GM21529 (cell line): ENCODE results near the gene ZNF574.

ENCODE experiments used
- ATAC-seq: cut with Tn5 transposase; IDR thresholded peaks from one replicate; pipeline ENCODE4 v1.9.1; 2021; ENCODE audit not compliant: unreplicated experiment

ZNF574 gene

DNA sequence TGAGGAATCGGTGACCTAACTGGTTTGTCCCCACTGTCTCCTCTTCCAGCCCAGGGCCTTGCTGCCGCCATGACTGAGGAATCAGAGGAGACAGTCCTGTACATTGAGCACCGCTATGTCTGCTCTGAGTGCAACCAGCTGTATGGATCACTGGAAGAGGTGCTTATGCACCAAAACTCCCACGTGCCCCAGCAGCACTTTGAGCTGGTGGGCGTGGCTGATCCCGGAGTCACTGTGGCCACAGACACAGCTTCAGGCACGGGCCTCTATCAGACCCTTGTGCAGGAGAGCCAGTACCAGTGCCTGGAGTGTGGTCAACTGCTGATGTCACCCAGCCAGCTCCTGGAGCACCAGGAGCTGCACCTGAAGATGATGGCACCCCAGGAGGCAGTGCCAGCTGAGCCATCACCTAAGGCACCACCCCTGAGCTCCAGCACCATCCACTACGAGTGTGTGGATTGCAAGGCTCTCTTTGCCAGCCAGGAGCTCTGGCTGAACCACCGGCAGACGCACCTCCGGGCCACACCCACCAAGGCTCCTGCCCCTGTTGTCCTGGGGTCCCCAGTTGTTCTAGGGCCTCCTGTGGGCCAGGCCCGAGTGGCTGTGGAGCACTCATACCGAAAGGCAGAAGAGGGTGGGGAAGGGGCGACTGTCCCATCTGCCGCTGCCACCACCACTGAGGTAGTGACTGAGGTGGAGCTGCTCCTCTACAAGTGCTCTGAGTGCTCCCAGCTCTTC, 2.7 kb downstream of the ZNF574 start:
- ATAC-seq: no peak

DNA sequence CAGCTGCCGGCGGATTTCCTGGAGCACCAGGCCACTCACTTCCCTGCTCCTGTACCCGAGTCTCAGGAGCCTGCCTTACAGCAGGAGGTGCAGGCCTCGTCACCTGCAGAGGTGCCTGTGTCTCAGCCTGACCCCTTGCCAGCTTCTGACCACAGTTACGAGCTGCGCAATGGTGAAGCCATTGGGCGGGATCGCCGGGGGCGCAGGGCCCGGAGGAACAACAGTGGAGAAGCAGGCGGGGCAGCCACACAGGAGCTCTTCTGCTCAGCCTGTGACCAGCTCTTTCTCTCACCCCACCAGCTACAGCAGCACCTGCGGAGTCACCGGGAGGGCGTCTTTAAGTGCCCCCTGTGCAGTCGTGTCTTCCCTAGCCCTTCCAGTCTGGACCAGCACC, 3.3 kb downstream of the ZNF574 start:
- ATAC-seq: no peak

DNA sequence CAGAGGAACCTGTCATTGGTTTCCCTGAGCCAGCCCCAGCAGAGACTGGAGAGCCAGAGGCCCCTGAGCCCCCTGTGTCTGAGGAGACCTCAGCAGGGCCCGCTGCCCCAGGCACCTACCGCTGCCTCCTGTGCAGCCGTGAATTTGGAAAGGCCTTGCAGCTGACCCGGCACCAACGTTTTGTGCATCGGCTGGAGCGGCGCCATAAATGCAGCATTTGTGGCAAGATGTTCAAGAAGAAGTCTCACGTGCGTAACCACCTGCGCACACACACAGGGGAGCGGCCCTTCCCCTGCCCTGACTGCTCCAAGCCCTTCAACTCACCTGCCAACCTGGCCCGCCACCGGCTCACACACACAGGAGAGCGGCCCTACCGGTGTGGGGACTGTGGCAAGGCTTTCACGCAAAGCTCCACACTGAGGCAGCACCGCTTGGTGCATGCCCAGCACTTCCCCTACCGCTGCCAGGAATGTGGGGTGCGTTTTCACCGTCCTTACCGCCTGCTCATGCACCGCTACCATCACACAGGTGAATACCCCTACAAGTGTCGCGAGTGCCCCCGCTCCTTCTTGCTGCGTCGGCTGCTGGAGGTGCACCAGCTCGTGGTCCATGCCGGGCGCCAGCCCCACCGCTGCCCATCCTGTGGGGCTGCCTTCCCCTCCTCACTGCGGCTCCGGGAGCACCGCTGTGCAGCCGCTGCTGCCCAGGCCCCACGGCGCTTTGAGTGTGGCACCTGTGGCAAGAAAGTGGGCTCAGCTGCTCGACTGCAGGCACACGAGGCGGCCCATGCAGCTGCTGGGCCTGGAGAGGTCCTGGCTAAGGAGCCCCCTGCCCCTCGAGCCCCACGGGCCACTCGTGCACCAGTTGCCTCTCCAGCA, 4.2 kb downstream of the ZNF574 start:
- ATAC-seq: no peak

DNA sequence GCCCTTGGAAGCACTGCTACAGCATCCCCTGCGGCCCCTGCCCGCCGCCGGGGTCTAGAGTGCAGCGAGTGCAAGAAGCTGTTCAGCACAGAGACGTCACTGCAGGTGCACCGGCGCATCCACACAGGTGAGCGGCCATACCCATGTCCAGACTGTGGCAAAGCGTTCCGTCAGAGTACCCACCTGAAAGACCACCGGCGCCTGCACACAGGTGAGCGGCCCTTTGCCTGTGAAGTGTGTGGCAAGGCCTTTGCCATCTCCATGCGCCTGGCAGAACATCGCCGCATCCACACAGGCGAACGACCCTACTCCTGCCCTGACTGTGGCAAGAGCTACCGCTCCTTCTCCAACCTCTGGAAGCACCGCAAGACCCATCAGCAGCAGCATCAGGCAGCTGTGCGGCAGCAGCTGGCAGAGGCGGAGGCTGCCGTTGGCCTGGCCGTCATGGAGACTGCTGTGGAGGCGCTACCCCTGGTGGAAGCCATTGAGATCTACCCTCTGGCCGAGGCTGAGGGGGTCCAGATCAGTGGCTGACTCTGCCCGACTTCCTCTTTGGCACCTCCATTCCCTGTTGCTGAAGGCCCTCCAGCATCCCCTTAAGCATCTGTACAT, 4.9 kb downstream of the ZNF574 start:
- ATAC-seq: no peak

DNA sequence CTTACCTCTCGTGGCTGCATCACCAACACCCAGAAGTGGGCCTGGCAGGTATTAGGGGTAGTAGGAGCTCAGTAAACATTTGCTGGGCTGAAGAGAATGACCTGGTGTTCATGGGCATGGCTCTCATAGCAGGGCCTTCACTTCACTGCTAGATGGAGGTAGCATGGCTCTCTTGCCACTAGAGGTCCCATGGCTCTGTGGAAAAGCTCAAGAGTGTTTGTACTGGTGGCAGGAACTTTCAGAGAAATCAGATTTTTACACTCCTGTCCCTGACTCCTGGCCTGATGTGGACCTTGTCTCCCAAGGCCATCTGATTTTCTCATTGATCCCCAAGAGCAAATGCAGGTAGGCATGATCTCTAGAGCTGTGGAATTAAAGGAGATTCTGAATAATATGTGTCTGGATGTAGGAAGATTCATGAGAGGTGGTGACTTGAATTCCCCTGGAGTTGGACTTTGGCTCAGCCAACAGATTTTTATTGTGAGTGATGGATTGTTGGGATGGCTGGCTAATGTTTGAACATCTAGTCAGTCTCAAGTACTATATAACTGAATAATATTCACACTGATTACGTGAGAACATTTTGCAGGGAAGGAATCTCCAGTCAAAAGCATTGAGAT, 5.7 kb downstream of the ZNF574 start:
- ATAC-seq: no peak

DNA sequence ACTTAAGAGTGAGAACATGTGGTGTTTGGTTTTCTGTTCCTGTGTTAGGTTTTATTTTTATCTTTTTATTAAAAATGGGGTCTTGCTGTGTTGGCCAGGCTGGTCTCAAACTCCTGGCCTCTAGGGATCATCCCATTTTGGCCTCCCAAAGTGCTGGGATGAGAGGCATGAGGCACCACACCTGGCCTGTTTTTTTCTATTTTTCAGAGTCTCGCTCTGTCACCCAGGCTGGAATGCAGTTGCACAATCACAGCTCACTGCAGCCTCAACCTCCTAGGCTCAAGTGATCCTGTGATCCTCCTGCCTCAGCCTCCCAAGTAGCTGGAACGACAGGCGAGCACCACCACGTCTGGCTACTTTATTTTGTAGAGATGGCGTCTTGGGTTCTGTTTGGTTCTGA, 7.6 kb downstream of the ZNF574 start:
- no peak for ATAC-seq

DNA sequence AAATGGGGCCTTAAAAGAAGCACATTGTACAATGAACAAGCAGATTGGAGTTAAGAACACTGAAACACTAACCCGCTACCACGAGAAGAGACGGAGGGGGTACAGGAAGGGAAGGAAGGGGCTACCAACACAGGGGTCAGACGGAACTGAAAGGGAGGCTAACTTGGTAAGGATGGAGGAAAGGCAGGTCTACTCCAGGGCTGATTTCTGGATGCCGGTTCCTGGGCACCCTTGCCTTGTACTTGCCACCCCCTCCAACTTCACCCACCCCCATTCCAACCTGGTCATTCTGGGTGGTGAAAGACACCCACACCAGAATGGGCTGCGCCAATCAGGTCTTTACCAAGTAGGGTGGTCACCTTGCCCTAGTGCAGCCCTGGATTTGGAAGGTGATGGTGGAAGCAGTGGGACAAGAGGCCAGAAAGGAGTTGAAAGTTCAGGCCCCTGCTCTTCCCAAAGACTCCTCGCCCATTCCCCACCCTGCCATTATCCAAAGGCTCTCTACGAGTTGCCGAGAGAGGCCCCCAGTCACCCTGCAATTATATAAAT, 10.3 kb downstream of the ZNF574 start:
- ATAC-seq: no peak

DNA sequence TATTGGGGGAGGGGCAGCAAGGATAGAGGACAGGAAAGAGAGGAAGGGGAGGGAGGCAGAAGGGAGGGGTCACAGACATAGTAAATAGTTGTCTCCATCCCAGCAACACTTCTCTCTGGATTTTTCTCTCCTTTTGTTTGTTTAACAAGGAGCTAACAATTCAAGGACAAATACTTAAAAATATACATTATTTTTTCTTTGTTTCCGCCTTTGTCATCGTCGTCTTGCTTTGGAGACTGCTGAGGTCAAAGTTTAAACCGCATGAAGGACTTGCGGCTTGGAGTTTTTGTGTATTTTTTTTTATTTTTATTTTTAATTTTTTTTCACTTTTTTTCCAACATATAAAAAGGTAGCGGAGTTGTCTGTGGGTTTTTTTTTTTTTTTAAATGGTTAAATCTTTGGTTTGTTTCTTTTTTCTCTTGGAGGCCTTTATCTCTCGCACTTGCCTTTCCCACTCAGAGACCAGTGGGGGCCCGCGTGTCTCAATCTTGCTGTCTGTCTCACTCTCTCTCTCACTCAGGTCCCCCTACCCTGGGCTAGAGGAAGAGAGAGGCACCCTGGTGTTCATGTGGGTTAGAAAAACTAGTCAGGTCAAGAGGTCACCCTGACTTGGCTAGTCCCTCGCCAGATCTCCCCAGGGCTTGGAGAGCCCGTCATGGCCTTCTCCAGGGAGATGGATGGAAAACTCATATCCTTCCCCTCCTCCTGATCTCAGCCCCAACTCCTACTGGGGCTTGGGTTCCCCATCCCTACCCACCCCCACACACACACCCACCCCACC, 11.0 kb downstream of the ZNF574 start:
- no peak for ATAC-seq

DNA sequence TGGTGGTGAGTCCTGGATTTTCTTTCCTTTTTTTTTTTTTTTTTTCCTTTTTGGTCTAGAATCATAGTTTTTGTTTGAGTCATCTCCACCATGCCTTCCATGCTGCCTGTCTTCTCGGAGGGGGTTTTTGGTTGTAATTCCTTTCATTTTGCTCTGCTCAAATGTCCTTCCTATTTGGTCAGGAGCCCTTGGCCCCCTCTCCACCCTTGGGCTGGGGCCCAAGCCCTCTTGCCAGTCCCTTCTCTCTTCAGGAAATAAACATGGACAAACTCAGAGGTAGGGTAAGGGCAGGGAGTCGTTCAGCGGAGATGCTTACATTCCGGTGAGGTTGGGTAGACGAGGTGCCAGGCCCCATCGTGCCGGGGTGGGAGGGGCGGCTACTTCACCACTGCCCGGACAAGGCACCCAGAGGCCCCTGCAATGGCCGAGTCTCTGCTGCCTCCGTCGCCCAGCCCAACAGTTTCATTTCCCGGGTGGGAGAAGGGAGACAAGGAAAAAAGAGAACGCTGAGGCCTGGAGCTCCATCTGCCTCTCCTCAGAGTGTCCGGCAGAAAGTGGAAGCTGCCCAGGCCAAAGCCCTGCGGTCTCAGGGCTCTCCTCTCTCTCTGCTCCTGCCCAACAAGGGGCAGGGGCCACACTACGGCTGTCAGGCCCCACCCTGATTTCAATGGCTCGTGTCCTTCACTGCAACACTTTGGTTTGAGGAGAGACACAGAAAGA, 12.7 kb downstream of the ZNF574 start:
- ATAC-seq: no peak

DNA sequence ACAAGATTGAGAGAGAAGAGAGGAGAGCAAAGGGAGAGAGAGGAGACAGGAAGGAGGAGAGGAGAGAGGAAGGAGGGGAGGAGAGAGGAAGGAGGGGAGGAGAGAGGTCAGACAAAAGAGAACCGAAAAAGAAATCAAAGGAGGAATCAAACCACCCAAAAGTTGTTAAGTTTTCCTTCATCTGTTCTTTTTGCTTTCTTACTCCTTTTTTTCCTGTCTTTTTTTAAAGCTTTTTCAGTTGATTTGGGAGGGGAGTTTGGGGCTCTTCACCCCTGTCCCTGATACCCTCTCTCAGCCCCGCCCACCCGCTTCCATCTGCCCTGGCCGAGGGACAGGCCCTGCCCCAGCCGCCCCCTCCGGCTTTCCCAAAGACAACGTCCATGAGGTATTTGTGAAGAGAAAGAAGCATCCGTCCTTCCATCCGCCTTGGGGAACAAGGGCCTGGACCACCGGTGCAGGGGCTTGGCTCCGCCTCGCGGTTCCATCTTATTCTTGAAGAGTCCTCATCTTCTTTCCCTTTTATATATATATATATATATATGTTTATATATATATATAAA, 13.3 kb downstream of the ZNF574 start:
- no peak for ATAC-seq

DNA sequence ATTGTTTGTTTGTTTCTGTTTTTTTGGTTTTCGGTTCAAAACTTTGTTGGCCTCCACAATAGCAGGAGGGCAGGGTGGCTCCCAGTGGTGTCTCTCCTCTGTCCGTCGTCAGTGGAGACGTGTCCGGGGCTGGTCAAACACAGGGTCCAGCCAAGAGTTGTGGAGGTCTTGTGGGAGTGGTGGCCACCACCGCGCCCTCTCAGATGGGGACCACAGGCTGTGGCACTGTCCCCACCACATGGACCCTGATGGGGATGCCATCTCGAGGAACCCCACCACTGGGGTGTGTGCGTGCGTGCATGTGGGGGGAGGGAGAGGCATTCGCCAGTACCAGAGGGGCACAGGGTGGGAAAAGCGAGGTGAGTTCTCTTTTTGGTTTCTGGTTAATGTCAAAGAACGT, 13.8 kb downstream of the ZNF574 start:
- ATAC-seq: no peak

DNA sequence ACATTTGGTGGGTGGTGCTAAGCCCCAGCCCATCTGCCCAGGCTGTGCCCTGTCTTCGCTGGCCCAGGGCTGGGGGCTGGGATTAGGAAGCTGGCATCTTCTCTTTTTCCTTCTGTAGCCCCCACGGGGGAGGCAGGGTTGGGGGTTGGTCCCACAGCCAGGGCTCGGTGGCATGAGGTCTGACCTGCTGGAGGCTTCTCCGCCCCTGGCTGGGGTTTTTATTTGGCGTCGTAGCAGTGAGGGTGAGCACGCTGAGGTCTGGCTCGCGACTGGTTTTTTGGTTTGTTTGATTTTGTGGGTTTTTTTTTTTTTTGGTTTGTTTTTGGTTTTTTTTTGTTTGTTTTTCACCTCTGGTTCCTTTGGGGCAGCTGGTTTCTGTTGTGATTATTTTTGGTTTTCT, 14.7 kb downstream of the ZNF574 start:
- ATAC-seq: no peak

DNA sequence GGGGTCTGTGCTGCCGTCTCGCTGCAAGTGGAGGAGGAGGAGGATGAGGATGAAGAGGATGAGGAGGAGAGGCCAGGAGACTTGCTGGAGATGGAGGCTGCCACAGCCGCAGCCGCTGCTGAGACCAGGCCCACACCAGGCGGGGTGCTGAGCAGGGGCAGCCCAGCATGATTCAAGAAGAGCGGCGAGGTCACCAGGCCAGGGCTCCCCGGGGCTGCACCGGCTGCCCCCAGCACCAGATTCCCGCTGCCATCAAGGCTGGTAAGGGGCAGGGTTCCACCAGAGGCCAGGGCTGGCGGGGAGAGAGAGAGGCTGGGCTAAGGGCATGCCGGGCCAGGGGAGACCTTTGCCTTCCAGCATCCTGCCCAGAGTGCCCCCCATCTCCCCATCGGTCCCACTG, 15.3 kb downstream of the ZNF574 start:
- no peak for ATAC-seq

DNA sequence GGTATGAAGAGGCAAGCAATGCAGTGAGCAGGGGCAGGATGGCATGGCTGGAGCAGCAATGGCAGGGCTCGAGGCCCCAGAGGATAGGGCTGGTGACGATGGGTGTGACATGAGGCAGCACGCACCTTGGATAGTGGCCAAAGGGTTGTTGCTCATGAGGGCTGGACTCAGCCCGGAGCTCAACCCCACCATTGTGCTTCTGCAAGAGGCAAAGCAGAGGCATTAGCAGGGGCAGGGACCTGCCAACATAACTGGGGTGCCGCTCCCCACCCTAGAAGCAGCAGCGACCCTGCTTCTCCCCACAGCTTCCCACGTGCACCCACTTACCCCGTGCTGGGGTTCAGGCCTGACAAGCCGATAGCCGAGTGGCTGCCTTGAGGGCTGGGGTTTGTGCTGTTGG, 15.8 kb downstream of the ZNF574 start:
- ATAC-seq: no peak

DNA sequence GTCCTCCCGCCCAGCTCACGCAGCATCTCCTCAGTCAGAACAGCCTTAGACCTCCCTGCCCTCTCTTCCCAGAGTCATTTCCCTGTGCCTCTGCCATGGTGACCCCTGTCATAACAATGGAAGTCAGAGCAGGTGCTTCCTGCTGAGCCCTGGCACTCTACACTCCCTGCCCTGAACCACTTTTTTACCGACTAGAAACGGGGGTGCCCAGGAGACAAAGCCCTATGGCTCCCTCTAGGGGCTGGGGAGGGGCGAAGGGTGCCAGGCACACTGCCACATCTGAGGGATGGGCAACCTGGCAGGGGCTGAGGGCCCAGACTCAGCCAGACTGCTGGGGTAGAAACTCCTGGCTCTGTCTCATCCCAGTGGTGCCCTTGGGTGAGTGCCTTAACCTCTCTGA, 16.4 kb downstream of the ZNF574 start:
- no peak for ATAC-seq

DNA sequence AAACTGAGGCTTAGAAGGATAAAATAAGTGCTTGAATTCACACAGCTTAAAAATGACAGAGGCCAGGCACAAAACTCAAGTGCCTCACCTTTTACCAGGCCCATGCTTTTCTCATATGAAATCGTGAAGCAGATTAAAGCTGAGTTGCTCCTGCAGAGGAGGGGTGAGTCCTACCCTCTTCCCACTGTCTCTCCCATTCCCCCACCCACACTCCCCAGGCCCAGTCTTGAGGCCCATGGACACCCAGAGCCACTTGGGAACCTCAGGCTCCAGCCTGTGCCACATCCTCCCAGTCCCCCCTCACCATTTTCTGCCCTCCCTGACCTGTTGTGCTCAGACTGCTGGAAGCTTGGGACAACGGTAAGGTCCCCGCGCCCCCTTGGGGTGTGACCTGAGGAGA, 17.5 kb downstream of the ZNF574 start:
- no peak for ATAC-seq

DNA sequence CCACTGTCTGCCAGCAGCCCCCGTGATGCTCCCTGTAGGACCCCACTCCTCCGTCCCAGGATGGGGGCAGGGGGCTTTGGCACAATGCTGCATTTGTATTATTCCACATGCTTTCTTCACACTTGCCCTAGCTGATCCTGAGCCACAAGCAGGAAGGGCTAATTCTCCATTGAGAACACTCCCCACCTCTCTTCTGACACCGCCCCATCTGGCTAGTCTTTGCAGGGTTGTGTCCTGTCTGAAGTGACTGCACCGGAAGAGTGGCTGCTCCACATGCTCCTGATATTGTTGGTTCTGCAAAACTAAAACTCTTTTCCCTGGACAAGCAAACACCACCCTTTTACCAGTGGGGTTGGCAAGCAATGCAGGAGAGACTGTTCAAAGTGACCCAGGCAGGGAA, 18.0 kb downstream of the ZNF574 start:
- ATAC-seq: no peak

DNA sequence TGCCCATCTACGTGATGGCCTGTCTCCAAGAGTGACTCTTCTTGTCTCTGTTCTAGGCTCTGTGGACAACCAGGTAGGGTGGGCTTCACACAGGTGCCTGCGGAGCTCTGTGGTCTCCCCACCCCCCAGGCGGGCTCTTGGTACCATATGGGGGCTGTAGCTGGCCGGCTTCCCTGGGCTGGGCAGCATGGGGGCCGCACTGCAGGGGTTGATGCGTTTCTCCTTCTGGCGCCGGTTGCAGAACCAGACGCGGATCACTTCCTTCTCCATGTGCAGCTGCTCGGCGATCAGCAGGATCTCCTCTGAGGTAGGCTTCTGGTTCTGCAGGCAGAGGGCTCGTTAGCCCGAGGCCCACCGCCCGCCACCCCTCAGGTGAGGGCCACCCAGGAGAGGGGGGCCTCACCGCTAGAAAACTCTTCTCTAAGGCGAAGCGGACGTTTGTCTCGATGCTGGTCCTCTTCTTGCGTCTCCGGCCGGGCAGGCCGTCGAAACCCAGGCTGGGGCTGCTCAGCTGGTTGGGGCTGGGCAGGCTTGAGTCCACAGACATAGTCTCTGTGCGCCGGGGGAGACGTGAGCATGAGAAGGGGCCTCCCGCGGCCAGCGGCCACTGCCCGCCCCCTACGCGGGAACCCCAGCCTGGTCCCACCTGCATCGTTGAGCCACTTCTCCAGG, 19.3 kb downstream of the ZNF574 start:
- no peak for ATAC-seq

DNA sequence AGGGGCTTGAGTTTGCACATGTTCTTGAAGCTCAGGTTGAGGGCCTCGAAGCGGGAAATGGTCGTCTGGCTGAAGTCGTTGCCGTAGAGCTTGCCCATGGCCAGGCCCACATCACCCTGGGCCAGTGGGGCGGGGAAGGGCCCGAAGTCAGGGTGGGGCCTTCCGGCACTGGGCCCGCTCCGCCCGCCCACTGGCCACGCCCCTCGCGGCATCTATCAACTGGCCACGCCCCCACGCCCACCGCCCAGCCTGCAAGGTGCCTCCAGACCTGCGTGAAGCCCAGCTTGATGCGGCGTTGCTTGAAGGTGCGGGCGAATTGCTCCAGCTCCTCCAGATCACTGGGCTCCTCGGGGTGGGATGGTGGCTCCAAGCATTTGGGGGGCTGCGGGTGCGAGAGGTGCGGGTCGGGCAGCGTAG, 19.9 kb downstream of the ZNF574 start:
- ATAC-seq: no peak
